ENCODE results near the gene RFESD.
"Not testable (repeated sequence)": the region's sequence is repeated elsewhere in the genome, so short reads cannot be mapped to it uniquely, and the experiment has no call there.

The RFESD gene

GRCh38 chr5:95630394-95630917, 16.1 kb upstream of the RFESD start:
- no peak for DNase-seq

GRCh38 chr5:95631255-95631958, 15.2 kb upstream of the RFESD start:
- no peak for DNase-seq

- peak; percentile 87 for DNase-seq
Measured at GRCh38 chr5:95631991-95632675, 14.4 kb upstream of the RFESD start.

GRCh38 chr5:95632942-95633341, 13.6 kb upstream of the RFESD start:
- not testable (repeated sequence) for DNase-seq

- no peak for DNase-seq
Measured at GRCh38 chr5:95633671-95634070, 12.9 kb upstream of the RFESD start.

GRCh38 chr5:95634081-95634480, 12.5 kb upstream of the RFESD start:
- no peak for DNase-seq

- DNase-seq = no peak
Measured at GRCh38 chr5:95638632-95639031, 7.9 kb upstream of the RFESD start.

GRCh38 chr5:95641741-95642220, 4.8 kb upstream of the RFESD start:
- DNase-seq = no peak

- DNase-seq = no peak
Measured at GRCh38 chr5:95643152-95643551, 3.4 kb upstream of the RFESD start.

GRCh38 chr5:95644351-95645042, 2.1 kb upstream of the RFESD start:
- DNase-seq = peak; percentile 76

- not testable (repeated sequence) for DNase-seq
Measured at GRCh38 chr5:95646226-95646568, 380 bp upstream of the RFESD start.

- no peak for DNase-seq
Measured at GRCh38 chr5:95647886-95648860, 1.6 kb downstream of the RFESD start.

GRCh38 chr5:95649274-95649673, 2.7 kb downstream of the RFESD start:
- no peak for DNase-seq

- no peak for DNase-seq
Measured at GRCh38 chr5:95649842-95650620, 3.5 kb downstream of the RFESD start.

- no peak for DNase-seq
Measured at GRCh38 chr5:95652849-95653248, 6.3 kb downstream of the RFESD start.

- DNase-seq = no peak
Measured at GRCh38 chr5:95654196-95654595, 7.6 kb downstream of the RFESD start.

- DNase-seq = no peak
Measured at GRCh38 chr5:95655575-95655974, 9.0 kb downstream of the RFESD start.

- DNase-seq = no peak
Measured at GRCh38 chr5:95660060-95660459, 13.5 kb downstream of the RFESD start.

GRCh38 chr5:95662946-95663345, 16.4 kb downstream of the RFESD start:
- DNase-seq = no peak

GRCh38 chr5:95664204-95664786, 17.7 kb downstream of the RFESD start:
- DNase-seq = no peak

GRCh38 chr5:95667061-95667618, 20.6 kb downstream of the RFESD start:
- DNase-seq = no peak
